ENCODE measurements around the gene KIF18A.
"Not testable (repeated sequence)": the region's sequence is repeated elsewhere in the genome, so short reads cannot be mapped to it uniquely, and the experiment has no call there.

KIF18A gene

DNA sequence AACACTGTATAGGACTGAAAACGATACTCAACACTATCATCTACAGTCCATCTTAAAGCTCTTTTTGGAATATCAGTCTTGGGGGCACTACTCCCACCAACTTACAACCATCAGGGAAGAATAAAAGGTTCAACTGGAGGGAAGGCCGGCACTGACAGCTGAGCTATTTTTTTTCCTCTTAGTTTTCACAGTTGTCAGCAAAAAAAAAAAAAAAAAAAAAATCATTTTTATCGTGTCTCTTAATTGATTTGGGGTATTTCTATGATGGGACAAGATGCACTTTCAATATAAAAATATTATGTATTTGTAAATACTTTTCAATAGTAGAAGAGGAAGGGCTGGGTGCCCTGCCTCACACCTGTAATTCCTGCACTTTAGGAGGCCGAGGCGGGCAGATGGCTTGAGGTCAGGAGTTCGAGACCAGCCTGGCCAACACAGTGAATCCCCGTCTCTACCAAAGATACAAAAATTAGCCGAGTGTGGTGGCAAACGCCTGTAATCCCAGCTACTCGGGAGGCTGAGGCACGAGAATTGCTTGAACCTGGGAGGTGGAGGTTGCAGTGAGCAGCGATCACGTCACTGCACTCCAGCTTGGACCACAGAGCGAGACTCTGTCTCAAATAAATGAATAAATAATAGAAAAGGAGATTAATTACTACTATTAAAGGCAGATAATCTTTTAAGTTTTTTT, 1.5 kb downstream of the KIF18A start:
- DNase-seq, result no peak

DNA sequence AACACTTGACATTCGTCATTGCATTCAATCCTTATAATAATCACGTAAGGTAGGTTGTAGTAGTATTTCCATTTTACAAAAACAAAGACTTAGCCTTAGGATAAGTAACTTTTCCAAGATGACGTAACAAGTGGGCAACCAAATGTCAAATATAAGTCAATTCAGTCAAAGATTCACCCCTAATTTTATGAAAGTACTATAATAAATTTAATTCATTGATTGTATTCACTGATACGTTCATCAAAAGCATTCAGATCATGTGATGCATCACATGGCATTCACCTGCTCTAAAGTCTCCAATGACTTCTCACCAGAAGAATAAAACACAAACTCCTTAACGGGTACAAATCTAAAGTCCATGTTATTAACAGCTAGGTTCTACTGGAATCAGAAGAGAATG, 2.1 kb downstream of the KIF18A start:
- DNase-seq, result no peak

DNA sequence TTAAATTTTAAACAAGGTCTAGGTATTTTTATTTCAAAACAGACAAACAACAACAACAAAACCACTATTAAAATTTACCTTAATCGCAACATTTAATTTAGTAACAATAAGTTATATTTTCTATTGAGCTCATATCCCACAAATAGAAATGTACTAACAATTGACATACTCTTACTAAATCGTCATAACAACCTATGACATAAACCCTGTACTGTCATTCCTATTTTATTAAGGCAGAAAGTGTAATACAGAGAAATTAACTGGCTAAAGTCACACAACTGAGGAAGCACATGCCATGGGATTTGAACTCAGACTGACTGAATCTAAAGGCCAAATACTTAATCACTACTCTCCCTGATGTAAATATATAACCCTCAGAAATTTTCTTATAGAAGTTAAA, 3.0 kb downstream of the KIF18A start:
- DNase-seq, result no peak

DNA sequence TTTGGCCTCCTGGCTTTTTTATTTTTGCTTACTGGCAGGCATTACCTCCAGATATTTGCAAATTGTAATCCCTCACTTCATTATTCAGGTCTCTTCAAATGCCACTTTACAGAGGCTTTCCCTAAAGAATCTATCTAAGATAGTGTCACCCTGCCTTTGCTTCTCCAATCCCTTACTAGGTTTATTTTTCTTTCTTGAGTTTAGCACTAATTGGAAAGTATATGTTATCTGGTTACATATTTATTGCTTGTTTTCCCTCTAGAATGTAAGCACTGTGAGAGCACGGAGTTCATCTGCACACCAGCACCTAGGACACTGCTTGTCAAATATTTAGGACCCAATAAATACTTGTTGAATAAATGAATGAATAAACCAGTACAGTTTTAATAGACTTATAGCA, 3.5 kb downstream of the KIF18A start:
- no peak for DNase-seq

DNA sequence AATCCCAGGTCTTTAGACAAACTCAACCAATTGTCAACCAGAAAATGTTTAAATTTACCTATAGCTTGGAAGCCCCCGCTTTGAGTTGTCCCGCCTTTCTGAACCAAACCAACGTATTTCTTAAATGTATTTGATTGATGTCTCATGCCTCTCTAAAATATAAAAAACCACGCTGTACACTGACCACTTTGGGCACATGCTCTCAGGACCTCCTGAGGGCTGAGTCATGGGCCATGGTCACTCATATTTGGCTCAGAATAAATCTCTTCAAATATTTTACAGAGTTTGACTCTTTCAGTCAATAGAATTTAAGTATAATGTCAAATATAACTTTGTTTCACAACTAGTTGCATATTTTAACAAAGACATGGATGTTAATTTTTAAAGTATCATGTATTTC, 5.7 kb downstream of the KIF18A start:
- DNase-seq, result not testable (repeated sequence)

DNA sequence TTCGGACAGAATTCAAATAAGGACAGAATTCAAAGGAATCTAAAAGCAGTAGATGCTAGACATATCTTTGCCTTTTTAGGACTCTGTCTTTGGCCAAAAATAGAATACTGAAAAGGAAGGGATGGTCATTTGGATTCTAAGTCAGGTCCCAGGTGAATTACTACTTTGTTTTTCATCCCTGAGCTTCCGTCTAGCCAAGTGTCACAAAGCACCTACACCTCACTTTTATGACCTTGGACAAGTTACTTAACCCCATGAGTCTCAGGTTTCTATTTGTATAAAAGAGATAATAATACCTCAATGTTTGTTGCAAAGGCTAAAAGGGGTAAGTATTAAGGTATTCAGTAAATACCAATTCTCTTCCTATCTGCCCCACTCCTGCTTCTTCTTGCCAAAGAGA, 7.3 kb downstream of the KIF18A start:
- DNase-seq, result no peak

DNA sequence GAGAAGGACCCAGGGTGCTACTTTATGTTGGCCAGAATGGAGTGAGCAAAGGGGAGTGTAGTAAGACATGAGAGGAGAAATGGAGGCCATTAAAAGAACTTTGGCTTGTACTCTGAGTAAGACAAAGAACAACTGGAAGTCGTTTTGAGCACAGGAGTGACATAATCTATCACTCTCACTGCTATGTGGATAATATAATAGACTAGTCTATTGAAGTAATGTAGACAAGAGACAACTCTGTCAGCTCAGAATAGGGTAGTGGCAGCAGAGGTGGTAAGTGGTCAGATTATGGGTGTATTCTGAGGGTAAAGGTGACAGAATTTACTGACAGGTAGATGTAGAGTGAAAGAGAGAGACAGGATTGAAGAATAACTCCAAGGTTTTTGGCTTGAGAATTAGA, 8.2 kb downstream of the KIF18A start:
- no peak for DNase-seq

DNA sequence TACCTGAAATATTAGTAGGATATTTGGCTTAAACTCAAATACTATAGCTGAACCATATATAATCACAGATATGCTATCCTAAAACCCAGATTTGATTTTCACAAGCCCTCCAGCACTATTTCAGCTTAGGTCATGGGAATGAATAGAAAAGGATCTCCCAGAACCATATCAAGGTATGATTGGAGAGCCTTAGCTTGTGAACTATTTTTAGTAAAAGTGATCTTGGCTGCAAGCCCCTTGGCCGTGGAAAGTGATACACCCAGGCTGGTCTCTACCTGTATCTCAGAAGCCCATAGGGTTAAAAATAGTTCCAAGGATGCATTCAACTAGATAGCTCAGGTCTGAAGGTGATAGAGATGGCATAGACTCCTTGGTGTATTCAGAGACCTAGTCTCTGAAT, 9.7 kb downstream of the KIF18A start:
- DNase-seq, result no peak

DNA sequence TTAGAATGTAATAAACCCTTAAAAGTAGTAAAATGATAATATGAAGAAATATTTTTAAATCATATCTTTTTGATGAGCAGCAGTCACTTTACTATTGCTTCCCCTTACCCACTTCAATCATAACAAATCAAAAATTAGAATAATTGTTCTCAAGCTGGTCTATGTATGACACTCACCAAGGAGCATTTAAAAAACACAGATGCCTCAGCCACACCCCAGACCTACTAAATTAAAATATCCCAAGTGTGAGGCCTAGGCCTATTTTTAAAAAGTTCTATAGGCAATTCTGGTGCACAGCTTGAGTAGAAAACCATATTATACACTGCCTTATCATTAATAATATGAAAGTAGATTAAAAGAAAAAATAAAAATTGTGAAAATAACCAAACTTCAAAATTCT, 15.2 kb downstream of the KIF18A start:
- no peak for DNase-seq

DNA sequence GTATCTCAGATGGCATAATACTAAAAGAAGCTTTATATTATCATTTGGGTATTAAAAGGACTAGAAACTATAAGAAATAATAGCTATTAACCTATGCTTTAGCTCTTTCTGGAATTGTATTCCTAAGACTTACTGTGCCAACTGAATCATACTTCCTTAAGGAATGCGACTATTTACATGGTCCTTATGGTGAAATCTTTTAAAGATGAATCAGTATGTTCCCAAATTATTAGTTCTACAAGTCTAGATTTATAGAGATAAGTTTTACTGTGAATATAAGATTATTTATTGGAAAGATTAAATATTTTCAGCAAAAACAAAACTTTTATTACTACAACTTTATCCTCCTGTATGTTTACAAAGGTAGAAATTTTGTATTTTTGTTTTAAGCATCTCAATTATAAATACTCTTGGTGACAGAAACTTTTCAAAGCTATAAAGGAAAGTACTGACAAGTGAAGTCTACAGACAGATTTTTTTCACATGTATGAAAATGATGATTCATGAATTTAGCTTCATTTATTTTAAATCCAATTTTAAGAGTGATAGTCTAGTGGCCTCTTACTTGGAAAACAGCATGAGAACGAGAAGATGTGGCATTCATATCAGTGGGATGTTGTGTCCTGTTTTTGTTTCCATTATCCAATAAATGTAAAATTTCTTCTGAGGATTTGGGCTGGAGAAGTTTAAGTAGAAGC, 17.8 kb downstream of the KIF18A start:
- DNase-seq, result no peak

DNA sequence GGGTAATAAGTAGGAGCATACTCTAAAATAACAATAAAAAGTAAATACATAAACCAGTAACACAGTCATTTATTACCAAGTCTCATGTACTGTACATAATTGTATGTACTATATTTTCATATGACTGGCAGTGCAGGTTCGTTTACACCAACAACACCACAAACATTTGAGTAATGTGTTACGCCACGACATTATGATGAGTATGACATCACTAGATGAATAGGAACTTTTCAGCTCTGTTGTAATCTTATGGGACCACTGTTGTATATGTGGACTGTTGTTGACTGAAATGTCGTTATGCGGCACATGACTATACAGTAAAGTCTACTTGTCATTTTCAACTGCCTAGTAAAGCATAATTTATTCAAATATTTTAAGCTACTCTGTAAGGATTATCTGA, 18.6 kb downstream of the KIF18A start:
- no peak for DNase-seq

DNA sequence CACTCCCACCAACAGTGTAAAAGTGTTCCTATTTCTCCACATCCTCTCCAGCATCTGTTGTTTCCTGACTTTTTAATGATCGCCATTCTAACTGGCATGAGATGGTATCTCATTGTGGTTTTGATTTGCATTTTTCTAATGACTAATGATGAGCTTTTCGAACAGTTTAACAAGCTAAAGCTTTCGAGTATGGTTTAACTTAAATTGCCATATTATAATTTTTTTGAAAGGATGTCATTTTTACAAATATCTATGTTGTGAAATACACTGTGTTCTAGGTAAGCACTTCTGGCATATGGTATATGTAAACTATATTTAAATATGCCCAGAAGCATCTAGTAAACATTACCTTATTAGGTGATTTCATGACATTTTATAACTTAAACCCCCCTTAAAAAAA, 20.3 kb downstream of the KIF18A start:
- DNase-seq, result not testable (repeated sequence)

DNA sequence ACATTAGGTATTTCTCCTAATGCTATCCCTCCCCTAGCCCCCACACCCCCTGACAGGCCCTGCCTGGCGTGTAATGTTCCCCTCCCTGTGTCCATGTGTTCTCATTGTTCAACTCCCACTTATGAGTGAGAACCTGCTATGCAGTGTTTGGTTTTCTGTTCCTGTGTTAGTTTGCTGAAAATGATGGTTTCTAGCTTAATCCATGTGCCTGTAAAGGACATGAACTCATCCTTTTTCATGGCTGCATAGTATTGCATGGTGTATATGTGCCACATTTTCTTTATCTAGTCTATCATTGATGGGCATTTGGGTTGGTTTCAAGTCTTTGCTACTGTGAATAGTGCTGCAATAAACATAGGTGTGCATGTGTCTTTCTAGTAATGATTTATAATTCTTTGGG, 20.8 kb downstream of the KIF18A start:
- not testable (repeated sequence) for DNase-seq

DNA sequence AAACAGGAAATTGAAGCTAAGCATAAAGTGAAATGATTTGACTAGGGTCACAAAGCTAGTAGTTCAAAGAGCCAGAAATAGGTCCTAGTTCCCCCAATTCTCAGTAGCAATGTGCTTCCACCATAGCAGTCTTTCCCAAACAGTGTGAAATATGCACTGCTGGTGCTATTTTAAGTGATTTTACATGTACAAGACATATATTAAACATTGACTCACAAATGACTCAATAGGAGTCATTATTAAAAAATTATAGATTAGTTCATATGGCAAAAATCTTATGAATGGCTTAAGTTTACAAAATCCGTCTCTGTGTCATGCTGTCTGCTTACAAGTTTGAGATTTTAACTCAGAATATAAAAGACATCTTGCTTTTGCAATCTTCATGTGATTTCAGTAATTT, 21.4 kb downstream of the KIF18A start:
- DNase-seq, result no peak

DNA sequence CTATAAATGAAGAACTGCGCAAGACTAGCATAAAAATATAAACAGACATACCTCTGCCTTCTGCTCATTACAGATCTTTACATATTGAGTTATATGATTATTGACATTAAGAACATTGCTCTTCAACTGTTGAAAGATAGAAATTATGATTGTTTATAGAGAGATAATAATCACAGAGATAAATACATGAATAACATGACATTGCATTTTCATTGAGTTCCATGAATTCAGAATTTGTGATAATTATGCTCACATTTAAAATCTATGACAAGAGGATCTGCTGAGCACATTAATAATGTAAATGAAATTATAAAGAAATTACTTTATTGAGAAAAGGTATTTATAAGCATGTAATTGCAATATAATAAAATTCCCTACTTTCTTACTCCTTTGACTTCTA, 24.8 kb downstream of the KIF18A start:
- no peak for DNase-seq

DNA sequence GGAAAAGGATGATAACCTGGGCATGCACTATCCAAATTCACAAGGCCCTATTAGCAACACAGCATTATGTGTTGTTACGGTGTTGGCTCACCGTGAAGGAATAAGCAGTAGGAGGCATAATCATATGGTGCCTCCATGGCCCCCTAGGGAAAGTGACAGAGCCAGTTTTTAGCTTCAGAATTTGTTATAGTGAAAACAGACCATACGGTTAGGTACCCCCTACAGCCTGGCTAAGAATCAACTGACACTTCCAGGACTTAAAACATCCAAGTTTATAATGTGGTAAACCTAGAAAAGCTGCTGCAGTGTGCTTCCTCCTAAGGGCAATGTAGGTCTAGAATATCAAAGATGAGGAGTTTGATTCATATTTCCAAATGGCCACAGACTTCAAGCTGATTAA, 30.4 kb downstream of the KIF18A start:
- DNase-seq, result no peak

DNA sequence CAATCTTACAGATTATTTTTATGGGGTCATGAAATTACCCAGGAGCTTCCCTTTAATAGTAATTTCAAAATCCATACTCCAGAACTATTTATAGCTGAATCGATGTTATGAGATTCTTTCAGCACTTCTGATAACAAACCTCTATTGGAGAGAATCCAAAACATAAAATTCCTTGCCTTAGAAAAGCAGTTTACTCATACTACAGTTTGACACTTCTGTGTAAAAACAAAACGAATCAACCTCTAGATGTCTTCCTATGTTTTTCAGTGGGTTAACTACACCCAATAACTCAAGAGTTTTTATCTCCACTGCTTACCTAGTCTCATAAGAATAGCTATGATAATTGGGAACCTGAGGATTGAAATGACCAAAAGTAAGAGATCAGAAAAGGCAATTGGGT, 35.6 kb downstream of the KIF18A start:
- DNase-seq, result no peak

DNA sequence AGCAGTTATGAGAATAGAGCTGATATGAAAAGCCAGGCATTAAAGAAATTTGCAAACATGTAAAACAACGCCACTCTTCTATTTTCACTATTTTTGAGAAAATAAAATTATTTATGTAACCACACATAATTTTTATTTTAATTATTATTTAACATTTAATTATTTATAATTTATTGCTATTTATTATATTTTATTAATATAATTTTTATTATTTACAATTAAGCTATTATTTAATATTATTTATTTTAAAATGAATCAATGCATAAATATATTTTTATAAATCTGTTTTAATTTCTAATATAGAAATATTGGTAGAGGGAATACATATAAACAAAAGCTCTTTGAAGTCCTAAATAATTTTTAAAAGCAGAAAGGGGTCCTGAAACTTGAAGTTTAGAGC, 36.7 kb downstream of the KIF18A start:
- no peak for DNase-seq

DNA sequence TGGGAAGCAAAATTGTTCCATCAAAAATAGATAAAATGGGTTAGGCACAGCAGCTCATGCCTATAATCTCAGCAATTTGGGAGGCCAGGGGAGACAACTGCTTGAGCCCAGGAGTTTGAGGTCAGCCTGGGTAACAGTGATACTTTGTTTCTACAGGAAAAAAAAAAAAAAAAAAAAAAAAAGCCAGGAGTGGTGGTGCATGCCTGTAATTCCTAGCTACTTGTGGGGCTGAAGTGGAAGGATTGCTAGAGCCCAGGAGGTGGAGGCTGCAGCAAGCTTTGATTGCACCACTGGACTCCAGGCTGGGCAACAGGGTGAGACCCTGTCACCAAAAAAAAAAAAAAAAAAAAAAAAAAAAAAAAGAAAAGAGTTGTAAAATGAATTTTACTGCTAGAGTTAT, 49.6 kb downstream of the KIF18A start:
- DNase-seq, result no peak

DNA sequence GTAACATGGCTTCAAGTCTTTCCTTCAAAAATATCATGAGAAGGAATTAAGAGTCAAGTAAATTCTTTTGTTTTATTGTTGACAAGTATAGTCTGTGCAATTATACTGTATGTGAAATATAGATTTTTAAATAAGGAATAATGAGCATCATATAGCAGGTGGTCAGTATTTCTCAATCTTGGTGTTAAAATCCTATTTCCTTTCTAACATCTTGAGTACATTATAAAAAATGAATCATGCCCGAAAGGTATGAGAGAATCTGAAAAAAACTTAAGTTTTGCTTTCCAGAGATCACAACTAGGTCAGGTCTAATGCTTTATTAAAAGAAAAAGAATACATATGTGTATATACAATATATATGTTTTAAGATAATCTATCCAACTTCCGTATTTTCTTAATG, 53.1 kb downstream of the KIF18A start:
- DNase-seq, result no peak

DNA sequence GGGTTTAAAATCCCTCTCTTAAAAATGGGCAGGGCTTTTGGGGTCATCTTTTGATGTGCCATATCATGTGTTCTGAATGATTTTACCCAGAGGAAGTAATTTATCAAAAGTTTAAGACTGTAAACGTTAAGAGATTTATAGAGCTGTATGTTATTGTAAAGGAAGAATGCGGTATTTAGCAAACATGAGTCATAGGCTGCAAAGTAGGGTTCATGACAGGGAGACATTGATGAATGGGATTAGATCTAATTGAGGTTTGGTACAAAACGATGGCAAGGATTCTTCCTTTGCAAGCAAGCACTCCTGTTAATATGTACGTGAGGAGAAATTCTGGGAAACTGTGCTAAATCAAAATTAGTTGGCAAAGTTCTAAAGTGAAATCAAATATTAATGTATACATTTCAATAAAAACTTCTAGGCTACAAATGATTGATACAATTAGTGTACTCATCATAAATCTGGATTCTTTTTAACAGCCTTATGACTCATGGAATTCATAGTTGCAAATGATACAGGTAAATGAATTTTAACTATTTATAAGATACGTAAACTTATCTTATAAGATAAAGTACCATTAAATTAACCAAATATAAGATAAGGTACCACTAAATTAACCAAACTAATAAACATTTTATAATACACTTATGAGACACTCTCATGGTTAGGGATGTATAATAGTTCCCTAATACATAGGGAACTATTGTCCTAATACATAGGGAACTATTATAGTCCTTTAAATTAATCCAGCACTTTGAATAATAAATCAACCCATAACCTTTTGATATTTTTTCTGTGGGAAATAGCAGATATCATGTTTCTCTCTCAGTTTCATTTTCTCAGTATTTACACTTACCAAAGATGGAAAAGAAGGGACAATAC, 58.4 kb downstream of the KIF18A start:
- no peak for DNase-seq

DNA sequence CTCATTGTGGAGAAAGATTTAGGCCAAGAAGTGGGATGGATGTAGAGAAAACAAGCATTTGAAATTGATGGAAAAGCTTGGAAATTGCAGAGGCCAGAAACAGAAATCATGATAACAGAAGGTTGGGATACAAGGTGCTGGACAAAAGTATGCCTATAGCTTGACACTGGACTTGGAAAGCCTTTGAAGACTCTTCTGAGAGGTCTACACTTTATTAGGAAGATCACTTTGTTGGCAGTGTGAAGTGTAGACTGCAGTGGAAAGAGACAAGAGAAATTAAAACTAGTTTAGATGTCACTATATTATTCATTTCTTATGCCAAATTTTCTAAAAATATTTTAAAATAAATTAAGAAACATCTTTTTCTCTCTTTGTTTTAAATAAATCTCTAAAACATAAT, 59.1 kb downstream of the KIF18A start:
- no peak for DNase-seq

DNA sequence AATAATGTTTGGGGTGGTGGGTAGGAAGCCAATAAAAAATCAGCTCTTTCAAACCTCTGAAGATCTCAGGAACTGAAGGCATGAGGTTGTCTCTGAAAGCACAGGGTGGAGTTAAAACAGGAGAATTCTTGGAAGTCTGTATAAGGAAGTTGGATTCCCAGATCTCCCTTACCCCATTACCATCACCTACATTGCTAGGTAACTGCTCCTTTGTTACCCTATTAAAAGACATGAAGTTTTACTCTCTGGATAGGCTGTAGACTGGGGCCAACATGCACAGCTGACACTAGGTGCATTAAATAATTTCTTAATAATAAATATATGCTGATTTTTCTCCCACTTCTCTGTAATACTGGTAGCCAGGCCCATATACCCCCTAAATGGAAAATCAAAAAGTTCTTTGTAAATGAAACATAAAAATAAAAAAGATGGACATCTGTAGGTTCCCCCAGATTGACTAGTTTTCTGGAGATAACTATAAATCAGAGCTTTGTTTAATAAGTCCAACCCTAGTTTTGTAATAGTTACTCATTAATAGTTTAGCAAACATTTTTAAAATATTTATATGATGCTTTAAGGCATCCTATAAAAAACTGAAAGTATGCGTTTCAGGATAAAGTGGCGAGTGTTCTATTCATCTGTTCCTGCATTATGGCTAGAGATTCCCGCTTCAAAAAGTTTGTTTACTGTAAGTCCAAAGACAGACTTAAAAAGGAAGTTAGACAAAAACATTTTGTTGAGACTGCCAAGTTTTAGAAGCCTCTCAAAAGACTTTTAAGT, 63.8 kb downstream of the KIF18A start:
- no peak for DNase-seq

Data from GDM1 (cell line).